GM18868 (cell line): ENCODE data around the gene SSNA1.

Source experiments
- ATAC-seq: cut with Tn5 transposase; IDR thresholded peaks from one replicate; pipeline ENCODE4 v1.9.1; 2021; ENCODE audit warnings: mild to moderate bottlenecking, moderate library complexity; ENCODE audit not compliant: unreplicated experiment

The SSNA1 gene

DNA sequence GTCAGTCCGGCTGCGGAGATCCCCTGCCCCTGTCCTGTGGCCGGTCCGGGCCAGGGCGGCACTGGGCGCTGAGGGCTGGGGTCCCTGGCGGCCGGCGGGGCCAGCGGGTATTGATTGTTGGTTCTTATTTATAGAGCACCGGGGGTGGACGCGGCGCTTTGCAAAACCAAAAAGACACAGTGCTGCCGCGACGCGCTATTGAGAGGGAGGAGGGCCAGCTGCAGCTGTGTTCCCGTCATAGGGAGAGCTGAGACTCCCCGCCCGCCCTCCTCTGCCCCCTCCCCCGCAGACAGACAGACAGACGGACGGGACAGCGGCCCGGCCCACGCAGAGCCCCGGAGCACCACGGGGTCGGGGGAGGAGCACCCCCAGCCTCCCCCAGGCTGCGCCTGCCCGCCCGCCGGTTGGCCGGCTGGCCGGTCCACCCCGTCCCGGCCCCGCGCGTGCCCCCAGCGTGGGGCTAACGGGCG is 21.2 kb upstream of the SSNA1 start:
- no peak for ATAC-seq

DNA sequence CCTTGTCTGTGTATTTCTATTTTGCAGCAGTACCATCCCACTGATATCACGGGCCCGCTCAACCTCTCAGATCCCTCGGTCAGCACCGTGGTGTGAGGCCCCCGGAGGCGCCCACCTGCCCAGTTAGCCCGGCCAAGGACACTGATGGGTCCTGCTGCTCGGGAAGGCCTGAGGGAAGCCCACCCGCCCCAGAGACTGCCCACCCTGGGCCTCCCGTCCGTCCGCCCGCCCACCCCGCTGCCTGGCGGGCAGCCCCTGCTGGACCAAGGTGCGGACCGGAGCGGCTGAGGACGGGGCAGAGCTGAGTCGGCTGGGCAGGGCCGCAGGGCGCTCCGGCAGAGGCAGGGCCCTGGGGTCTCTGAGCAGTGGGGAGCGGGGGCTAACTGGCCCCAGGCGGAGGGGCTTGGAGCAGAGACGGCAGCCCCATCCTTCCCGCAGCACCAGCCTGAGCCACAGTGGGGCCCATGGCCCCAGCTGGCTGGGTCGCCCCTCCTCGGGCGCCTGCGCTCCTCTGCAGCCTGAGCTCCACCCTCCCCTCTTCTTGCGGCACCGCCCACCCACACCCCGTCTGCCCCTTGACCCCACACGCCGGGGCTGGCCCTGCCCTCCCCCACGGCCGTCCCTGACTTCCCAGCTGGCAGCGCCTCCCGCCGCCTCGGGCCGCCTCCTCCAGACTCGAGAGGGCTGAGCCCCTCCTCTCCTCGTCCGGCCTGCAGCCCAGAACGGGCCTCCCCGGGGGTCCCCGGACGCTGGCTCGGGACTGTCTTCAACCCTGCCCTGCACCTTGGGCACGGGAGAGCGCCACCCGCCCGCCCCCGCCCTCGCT is 20.5 kb upstream of the SSNA1 start:
- ATAC-seq: no peak

DNA sequence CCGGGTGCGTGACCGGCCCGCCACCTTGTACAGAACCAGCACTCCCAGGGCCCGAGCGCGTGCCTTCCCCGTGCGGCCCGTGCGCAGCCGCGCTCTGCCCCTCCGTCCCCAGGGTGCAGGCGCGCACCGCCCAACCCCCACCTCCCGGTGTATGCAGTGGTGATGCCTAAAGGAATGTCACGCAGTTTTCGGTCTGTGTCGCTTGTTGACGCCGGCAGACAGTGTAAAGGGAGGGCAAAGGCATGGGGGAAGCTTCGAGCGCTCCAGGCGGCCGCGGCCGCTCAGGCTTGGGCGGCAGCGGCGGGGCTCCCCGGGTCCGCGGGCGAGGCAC is 19.9 kb upstream of the SSNA1 start:
- no peak for ATAC-seq

DNA sequence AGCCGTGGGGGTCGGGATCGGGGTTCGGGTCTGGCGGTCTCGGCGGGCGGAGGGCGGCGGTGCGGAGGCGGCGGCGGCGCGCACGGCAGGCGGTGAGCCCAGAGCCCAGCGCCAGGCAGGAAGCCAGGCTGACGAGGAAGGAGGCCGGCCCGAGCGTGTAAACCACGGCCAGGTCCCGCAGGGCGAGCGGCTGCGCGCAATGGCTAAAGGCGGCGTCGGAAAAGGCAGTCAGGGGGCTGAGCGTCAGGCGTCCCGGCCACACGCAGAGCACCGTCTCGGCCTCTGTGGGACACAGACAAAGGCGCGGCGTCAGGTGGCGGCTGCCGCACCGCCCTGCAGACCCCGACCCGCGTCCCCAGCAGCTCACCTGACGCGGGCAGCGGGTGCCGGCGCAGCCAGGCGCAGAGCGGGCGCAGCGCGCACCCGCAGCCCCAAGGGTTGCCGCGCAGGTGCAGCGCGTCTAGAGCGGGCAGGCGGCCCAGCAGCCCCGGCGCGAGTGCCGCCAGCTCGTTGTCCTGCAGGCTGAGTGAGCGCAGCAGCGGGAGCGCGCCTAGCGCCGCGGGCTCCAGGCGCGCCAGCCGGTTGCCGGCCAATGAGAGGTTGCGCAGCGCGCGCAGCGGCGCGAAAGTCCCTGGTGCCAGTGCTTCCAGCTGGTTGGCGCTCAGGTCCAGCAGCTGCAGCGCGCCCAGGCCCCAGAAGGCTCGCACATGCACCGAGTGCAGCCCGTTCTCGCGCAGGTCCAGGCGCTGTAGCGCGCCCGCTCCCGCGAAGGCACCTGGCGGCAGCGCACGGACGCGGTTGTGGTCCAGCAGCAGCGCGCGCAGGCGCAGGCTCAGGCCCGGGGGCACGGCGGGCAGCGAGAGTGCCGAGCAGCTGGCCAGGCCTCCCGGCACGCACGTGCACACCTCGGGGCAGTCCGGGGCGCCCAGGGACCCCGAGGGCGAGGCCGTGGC is 19.3 kb upstream of the SSNA1 start:
- ATAC-seq: no peak

DNA sequence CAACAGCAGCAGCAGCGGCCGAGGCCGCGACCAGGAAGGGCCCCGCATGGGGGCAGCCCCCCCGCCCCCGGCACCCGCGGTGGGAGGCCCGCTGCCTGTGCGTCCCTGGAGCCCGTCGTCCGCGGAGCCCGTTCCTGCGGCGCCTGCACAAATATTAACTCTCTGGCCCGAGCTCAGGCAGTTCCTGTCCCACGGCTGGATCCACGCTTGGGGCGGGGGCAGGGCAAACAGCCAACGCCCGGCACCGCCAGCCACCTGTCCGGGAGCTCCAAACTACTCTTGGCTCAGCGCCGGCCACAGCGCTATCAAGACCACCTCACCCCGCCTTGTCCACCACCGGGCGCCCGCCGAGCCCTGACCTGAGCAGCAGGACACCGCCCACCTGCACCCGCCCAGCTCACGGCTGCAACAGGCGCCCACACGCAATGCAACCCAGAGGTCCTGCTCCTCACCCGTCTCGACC is 18.5 kb upstream of the SSNA1 start, which contains the start of gene LRRC26:
Gene LRRC26, minus strand, starts transcription at position 156 of the 463 bp plus-strand sequence. Its CDS starts 108 bp downstream, at position 48.
- no peak for ATAC-seq

DNA sequence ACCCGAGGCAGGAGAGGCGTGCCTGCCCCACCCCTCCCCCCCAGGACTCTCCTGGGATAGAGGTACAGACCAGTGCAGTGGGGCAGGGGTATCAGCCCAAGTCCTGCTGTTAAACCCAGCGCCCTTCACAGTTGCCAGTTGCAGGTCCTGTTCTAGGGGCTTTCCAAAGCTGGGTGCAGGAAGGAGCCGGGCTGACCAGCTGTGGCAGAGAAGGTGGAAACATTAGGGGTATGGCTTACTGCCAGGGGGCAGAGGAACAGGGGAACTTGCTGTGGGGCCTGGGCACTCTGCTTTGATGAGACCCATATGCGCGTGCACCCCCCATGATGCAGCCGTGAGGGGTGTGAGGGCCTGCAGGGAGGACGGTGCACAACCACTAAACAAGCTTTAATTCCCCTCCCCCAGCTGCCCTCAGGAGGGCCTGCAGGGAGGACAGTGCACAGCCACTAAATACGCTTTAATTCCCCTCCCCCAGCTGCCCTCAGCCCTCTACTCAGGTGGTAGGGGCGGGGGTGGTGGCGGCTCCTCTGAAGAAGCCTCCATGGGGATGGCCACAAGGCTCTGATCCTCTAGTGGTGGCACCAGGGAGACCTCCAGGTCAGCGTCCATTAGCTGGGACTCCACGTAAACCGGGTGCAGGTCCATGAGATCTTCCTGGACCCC is 17.9 kb upstream of the SSNA1 start:
- no peak for ATAC-seq

DNA sequence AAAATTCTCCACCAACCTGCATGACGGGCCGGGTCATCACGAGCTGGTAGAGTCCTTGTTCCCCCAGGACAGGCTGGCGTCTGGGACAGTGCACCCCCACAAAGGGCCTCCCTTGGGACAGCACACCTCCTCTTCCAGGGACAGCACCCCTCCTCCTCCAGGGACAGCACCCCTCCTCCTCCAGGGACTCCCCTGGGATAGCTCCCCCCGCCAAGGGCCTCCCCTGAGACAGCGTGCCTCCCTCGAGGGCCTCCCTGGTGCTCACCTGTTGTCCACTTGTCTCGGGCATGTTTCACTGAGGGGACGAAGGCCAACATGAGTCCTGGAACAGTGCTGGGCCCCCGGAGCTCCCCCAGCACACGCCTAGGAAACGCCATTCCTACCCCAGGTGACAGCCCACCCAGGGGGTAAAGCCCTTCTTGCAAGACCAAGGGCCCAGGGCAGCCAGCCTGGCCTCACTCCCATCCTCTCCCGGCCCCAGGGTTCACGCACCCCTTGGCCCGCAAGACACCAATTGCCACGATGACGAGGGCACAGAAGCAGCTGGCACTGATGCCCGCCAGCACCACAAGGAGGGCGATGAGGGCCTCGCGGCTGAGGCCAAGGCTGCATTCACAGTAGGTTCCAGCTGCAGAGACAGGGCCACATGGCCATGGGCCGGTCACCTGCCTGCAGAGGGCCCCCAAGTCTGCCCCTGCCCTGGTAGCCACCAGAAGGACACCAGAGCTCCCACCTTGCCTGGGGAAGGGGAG is 17.2 kb upstream of the SSNA1 start:
- no peak for ATAC-seq

DNA sequence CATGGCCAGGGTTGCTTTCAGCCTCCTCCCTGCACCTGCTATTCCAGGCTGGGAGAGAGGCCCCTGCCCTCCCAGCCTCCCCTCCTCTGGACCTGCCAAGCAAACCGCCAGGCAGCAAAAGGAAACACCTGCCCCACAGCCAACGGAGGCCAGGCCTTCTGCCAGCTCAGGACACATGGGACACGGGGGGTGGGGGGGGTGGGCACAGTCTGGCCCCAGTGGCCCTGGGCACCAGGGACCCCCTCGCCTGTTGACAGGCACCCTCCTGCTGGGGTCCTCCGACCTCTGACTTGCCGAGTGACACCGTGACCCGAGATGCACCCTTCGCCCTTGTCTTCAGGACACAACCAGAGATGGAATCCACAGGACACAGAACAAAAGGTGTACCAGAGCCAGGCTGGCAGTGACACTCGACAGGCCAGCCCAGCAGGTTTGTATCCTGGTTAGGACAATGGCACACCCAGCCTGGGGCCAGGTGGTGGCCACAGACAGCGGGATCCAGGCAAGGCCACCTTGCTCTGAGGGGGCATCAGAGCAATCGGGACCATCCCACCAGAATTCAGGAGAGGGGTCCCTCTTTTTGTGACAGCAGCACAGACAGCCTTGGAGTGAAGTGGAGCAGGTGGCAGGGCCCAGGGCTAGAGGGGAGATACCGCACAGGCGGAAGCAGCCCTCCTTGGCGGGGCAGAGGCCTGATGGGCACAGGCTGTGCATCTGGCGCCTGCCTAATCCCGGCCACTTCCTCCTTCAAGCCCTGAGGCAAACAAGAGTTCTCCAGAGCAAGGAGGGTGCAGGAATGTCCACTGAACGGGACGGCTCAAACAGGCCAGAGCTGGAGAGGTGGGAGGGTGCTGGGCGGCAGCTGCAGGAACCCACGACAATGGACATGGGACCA is 15.3 kb upstream of the SSNA1 start:
- ATAC-seq: no peak

DNA sequence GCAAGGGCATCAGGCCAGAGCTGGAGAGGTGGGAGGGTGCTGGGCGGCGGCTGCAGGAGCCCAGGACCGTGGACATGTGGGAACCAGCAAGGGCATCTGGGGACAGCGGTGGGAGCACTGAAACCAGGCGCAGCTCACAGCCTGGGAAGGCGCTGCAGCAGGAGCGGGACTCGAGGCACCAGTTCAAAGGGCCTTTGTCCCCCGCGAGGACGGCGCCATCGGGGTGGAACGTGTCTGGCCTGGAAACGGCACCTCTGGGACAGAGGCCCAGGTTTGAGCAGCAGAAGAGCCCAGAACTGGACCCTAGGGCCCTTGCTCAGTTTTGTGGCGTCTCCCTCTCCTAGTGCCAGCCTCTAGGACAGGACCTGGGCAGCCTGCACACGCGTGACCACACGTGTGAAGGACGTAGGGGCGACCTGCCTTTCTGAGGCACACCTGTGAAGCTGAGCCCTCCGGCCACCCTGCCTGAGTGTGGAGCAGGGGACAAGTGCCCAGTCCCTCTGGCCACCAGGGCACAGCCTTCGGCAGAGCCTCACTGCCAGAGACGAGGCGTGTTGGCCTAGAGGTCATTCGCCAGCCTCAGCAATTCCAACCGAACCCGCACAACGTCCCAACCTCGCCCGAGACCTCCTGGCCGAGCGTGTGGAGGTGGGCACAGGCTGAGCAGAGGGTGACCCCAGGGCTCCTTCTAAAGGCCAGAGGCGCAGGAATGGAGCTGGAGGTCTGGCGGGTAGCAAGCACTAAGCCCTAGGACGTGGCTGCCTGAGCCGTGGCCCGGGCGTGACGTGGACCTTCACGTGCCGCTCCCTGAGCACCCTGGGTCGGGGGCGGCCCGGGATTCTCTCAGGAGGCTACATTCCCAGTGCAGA is 14.4 kb upstream of the SSNA1 start:
- no peak for ATAC-seq

DNA sequence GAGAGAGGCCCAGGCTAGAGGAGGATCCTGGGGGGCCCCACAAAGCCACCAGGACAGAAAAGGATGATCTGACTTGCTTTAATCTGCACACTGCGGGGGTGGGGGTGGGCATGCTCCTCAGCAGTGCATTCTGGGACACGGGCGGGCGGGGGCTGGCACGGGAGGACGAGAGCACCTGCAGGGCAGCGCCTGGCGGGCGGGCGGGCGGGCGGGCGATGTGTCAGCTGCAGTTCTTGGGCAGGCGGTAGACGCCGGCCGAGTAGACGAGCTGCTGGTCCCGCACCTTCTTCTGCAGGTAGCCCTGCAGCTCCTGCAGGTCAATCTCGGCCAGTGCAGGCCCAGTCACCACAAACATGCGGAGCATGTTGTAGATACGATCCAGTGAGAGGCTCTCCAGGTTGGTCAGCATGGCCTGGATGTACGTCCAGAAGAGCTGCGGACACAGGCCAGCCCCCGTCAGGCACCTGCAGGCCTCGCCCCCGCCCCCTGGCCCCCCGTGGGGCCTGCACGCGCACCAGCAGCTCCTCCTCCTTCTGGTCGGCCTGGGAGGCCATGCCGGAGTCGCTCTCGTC is 13.7 kb upstream of the SSNA1 start:
- ATAC-seq: no peak

DNA sequence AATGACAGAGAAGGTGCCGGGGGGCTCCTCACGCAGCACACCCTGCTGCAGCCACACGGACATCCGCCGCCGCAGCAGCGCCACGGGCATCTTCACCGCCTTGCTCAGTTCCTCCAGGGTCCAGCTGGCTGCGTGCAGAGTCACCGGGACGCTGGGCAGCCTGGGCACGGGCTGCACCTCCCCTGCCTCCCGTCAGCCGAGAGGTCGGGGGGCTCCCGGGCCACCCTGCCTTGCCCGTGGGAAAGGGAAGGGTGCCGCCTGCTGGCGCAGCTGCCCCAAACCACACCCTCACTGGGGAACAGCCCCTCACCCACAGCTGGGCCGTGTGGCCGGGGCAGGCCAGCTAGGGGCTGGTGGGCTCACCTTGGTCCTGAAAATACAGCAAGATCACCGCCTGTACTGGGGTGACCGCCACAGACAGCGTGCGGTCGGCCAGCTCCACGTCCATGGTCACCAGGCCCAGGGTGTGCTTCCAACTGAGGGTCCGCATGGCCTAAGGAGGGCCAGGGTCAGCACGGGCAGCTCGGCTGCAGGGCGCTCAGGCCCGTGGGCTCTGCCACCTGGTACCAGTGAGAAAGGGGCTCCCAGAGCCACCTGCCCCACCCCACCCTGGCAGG is 13.0 kb upstream of the SSNA1 start:
- no peak for ATAC-seq

DNA sequence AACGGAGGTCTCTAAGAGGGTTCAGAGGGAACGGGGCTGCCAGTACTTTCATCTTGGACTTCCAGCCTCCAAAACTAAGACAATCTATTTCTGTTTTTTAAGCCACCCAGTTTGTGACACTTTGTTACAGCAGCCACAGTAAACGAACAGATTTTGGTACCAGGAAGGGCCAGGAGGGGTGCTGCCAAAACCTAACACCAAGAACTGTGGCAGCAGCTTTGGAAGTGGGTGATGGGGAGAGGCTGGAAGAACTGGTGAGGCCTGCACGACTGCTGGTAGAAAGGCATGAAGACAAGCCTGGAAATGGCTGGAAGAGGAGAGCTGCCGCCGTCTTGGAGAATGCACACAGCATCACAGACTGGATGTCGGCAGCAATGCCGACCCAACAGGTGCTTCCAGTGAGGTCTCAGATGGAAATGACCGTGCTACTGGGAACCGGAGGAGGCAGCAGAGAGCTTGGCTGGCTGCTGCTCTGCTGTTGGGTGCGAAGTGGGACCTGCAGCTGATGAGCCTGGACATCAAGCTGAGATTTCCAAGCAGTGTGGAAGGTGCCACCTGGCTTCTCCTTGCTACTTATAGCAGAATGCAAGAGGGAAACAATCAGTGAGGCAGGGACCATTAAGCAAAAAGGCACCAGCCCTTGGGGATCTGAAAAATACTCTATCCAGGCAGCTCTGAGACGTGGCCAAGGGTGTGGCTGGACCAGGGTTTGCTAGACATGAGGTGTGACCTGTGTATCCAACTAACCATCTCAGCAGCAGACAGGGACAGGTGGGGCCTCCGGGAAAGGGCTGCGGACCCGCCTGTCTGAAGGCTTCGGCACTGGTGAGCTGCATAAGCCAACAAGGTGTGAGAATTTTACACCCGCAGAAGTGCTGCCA is 11.9 kb upstream of the SSNA1 start:
- ATAC-seq: no peak

DNA sequence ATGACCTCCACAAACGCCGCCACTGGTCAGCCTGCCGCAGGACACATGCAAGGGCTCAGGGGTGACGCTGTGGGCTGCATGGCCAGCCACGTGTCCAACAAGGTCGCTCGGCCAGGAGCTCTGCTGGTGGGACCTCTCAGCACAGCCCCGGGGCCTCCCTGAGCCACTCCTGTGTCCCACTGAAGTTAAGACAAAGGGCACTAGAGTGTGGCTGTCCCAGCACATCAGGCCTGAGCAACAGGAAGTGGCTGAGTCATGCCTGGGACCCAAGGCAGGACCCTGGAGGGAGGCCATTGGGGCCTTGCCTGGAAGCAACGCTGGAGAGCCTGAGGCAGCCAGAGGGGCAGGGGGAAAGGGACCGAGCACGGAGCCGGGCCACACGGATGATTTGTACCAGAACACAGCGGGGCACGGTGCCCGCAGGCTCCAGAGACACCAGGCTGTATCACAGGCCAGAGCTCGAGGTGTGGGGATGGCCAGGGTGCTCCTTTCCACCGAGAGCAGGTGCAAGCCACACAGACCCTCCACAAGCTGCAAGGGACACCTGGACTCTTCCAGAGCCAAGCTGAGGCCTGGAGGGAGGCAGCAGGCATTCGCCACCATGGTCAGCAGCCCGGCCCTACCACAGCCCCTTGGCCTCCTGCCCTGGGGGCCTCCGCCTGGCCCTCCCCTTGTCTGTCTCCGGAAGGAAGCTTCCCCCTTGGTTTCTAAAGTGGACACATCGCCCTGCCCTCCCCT is 10.1 kb upstream of the SSNA1 start:
- no peak for ATAC-seq

DNA sequence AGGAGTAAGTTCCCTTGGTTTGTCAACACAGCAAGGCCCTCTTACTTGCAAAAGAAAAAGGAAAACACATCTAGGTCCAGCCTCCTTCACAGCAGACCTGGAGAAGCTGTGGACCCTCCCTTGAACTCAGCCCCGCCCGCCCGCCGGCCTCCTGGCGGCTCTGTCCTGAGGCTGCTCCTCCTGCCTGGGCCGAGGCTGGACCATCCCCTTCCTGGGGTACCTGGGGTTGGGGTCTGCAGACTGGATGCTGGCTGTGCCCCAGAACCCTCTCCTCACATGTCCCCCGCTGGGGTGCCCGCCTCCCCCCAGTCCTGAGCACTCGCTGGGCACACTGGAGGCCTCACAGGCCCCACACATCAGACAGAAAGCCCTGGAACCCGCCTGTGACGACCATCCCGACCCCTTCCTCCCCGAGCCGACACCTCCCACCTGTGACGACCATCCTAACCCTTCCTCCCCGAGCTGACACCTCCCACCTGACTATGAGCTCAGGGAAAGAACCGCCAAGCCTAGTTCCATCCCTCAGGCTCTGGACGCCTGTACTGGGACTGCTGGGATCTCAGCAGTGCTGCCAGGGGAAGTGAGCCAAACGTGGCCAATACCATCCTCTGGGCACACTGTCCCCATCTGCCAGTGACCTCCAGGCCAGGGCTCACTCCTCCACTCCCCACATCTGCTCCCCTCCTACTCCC is 9.4 kb upstream of the SSNA1 start:
- ATAC-seq: no peak

DNA sequence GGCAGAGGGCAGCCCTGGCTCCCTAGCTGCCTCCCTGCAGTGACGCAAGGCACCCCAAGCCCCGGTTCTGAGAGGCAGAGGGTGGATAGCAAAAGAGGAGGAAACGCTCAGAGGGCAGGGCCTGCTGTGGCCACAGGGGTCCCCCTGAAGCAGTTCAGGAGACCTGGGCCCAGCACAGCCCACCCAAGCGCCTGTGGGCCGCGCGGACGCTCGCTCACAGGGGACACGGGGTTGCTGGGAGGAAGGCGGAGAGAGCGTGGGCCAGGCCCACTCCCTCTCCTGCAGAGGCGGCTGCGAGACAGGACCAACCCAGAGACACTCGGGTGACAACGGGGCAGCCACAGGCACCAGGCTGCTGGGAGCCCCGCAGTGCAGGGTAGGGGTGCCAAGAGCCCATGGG is 8.7 kb upstream of the SSNA1 start:
- ATAC-seq: no peak
